ENCODE data around the gene STAB1.

STAB1 gene

DNA sequence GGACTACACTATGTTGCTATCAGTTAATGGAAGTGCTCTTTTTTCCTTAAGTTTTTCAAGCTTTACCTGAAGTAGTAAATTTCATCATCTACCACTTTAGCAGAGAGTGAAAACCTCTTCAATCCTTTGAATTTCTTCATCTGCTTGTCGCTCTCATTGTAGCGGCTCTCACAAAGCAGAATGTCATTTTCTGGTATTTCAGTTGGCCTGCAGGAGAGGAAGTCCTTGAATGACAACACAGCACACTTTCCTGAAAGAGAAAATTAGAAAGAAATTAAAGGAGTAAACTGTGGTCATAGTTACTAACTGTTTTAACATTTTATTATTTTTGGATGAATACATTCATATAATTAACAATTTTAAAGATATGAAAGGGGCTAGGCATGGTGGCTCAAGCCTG lies 68.8 kb downstream of the STAB1 start:
- TF ChIP-seq, protein P1, sequence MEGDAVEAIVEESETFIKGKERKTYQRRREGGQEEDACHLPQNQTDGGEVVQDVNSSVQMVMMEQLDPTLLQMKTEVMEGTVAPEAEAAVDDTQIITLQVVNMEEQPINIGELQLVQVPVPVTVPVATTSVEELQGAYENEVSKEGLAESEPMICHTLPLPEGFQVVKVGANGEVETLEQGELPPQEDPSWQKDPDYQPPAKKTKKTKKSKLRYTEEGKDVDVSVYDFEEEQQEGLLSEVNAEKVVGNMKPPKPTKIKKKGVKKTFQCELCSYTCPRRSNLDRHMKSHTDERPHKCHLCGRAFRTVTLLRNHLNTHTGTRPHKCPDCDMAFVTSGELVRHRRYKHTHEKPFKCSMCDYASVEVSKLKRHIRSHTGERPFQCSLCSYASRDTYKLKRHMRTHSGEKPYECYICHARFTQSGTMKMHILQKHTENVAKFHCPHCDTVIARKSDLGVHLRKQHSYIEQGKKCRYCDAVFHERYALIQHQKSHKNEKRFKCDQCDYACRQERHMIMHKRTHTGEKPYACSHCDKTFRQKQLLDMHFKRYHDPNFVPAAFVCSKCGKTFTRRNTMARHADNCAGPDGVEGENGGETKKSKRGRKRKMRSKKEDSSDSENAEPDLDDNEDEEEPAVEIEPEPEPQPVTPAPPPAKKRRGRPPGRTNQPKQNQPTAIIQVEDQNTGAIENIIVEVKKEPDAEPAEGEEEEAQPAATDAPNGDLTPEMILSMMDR (IDR thresholded peaks at IDR 0.05; ENCODE audit: low read length, missing control alignments): no peak
- DNase-seq (ENCODE audit: low read depth): no peak

DNA sequence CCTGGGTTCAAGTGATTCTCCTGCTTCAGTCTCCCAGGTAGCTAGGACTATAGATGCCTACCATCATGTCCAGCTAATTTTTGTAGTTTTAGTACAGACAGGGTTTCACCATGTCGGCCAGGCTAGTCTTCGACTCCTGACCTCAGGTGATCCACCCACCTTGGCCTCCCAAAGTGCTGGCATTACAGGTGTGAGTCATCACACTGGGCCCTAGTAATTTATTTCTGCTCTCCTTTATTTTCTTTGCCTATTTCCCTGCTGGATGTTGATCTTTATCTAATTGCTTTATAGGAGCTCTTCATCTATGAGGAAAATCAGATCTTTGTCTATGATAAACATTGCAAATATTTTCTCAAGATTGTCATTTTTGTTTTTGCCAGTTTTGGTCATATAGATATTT lies 72.9 kb downstream of the STAB1 start:
- DNase-seq (ENCODE audit: low read depth): no peak
- H3K4me3 ChIP-seq (replicated peaks; ENCODE audit: low read depth, low read length): no peak overlapping the region
- TF ChIP-seq, protein P1 (IDR thresholded peaks at IDR 0.05; ENCODE audit: low read length, missing control alignments): no peak

More for the DNA sequence above, 68.8 kb downstream of the STAB1 start:
- H3K4me3 ChIP-seq (replicated peaks; ENCODE audit: low read depth, low read length): no peak overlapping the region

DNA sequence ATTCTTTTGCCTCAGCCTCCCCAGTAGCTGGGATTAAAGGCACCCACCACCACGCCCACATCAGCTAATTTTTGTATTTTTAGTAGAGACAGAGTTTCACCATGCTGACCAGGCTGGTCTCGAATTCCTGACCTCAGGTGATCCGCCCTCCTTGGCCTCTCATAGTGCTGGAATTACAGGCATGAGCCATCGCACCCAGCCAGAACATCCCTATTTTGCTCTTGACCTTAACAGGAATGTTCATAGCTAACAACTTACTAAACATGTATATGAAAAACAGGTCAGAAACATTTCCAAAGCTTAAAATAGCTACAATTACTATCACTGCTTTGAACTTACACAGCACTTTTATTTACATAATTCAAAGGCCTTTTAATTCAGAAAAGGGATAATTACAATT lies 74.9 kb downstream of the STAB1 start:
- TF ChIP-seq, protein P1 (IDR thresholded peaks at IDR 0.05; ENCODE audit: low read length, missing control alignments): no peak
- no peak overlapping the region for H3K4me3 ChIP-seq (replicated peaks; ENCODE audit: low read depth, low read length)
- peak; percentile 6 for DNase-seq (ENCODE audit: low read depth)

DNA sequence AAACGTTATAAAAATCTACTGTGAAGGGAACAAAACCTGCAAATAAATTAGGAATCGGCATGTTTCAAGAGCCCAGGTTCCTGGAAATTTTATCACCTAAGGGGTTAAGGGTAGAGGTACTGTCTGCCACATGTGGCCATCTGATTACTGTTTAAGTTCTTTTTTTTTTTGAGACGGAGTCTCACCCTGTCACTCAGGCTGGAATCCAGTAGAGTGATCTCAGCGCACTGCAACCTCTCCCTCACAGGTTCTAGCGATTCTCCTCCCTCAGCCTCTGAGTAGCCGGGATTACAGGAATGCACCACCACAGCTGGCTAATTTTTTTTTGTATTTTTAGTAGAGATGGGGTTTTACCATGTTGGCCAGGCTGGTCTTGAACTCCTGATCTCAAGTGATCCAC lies 77.1 kb downstream of the STAB1 start:
- DNase-seq (ENCODE audit: low read depth): no peak
- TF ChIP-seq, protein P1 (IDR thresholded peaks at IDR 0.05; ENCODE audit: low read length, missing control alignments): no peak
- no peak overlapping the region for H3K4me3 ChIP-seq (replicated peaks; ENCODE audit: low read depth, low read length)

Measured in fibroblast of pulmonary artery (primary cell).